Measurements from ENCODE around the gene RXRA.

Gene RXRA

GRCh38 chr9:134345737-134346136, 19.5 kb downstream of the RXRA start:
- Histone ChIP-seq H3K9ac (ENCODE audit: low read length) (no peak overlapping the region), H3K4me1 (ENCODE audit: control insufficient read depth, insufficient read depth, low read length) (peaks cover 36% of the 10 kb centered on the region), H3K36me3 (ENCODE audit: control insufficient read depth, insufficient read depth, low read length, severe bottlenecking) (peaks cover 5% of the 10 kb centered on the region), H3K9me3 (ENCODE audit: control insufficient read depth, low read length) (no peaks in the 10 kb centered on the region), H3K27me3 (replicated peaks; ENCODE audit: control insufficient read depth, insufficient read depth, low read length) (no peaks in the 10 kb centered on the region), H3K4me3 (ENCODE audit: low read length) (no peak overlapping the region)
- no peak for DNase-seq (ENCODE audit: low read depth)

- no peak for DNase-seq (ENCODE audit: low read depth)
These were observed 19.9 kb downstream of the RXRA start for GRCh38 chr9:134346151-134346550.

GRCh38 chr9:134346840-134347583, 20.8 kb downstream of the RXRA start:
- H3K9me3 ChIP-seq (ENCODE audit: control insufficient read depth, low read length): no peaks in the 10 kb centered on the region
- H3K4me3 ChIP-seq (ENCODE audit: low read length): no peak overlapping the region
- H3K27me3 ChIP-seq (replicated peaks; ENCODE audit: control insufficient read depth, insufficient read depth, low read length): no peaks in the 10 kb centered on the region
- peaks cover 47% of the 10 kb centered on the region for H3K4me1 ChIP-seq (ENCODE audit: control insufficient read depth, insufficient read depth, low read length)
- H3K36me3 ChIP-seq (ENCODE audit: control insufficient read depth, insufficient read depth, low read length, severe bottlenecking): peaks cover 5% of the 10 kb centered on the region
- H3K9ac ChIP-seq (ENCODE audit: low read length): no peak overlapping the region
- DNase-seq (ENCODE audit: low read depth): no peak

More at GRCh38 chr9:134346151-134346550, 19.9 kb downstream of the RXRA start:
- Histone ChIP-seq H3K9ac (ENCODE audit: low read length) (no peak overlapping the region), H3K36me3 (ENCODE audit: control insufficient read depth, insufficient read depth, low read length, severe bottlenecking) (peaks cover 5% of the 10 kb centered on the region), H3K4me1 (ENCODE audit: control insufficient read depth, insufficient read depth, low read length) (peaks cover 39% of the 10 kb centered on the region), H3K27me3 (replicated peaks; ENCODE audit: control insufficient read depth, insufficient read depth, low read length) (no peaks in the 10 kb centered on the region), H3K9me3 (ENCODE audit: control insufficient read depth, low read length) (no peaks in the 10 kb centered on the region), H3K4me3 (ENCODE audit: low read length) (no peak overlapping the region)

- H3K4me1 ChIP-seq (ENCODE audit: control insufficient read depth, insufficient read depth, low read length): peaks cover 49% of the 10 kb centered on the region
- H3K9me3 ChIP-seq (ENCODE audit: control insufficient read depth, low read length): no peaks in the 10 kb centered on the region
- H3K9ac ChIP-seq (ENCODE audit: low read length): no peak overlapping the region
- no peak for DNase-seq (ENCODE audit: low read depth)
- H3K27me3 ChIP-seq (replicated peaks; ENCODE audit: control insufficient read depth, insufficient read depth, low read length): no peaks in the 10 kb centered on the region
- no peak overlapping the region for H3K4me3 ChIP-seq (ENCODE audit: low read length)
- H3K36me3 ChIP-seq (ENCODE audit: control insufficient read depth, insufficient read depth, low read length, severe bottlenecking): peaks cover 5% of the 10 kb centered on the region
These were observed 21.7 kb downstream of the RXRA start for GRCh38 chr9:134347996-134348395.

GRCh38 chr9:134348404-134349155, 22.3 kb downstream of the RXRA start:
- no peaks in the 10 kb centered on the region for H3K9me3 ChIP-seq (ENCODE audit: control insufficient read depth, low read length)
- no peak overlapping the region for H3K9ac ChIP-seq (ENCODE audit: low read length)
- peaks cover 45% of the 10 kb centered on the region for H3K4me1 ChIP-seq (ENCODE audit: control insufficient read depth, insufficient read depth, low read length)
- no peaks in the 10 kb centered on the region for H3K27me3 ChIP-seq (replicated peaks; ENCODE audit: control insufficient read depth, insufficient read depth, low read length)
- H3K36me3 ChIP-seq (ENCODE audit: control insufficient read depth, insufficient read depth, low read length, severe bottlenecking): peaks cover 5% of the 10 kb centered on the region
- no peak overlapping the region for H3K4me3 ChIP-seq (ENCODE audit: low read length)
- no peak for DNase-seq (ENCODE audit: low read depth)

- no peaks in the 10 kb centered on the region for H3K27me3 ChIP-seq (replicated peaks; ENCODE audit: control insufficient read depth, insufficient read depth, low read length)
- peaks cover 5% of the 10 kb centered on the region for H3K36me3 ChIP-seq (ENCODE audit: control insufficient read depth, insufficient read depth, low read length, severe bottlenecking)
- H3K9me3 ChIP-seq (ENCODE audit: control insufficient read depth, low read length): no peaks in the 10 kb centered on the region
- no peak overlapping the region for H3K4me3 ChIP-seq (ENCODE audit: low read length)
- peaks cover 32% of the 10 kb centered on the region for H3K4me1 ChIP-seq (ENCODE audit: control insufficient read depth, insufficient read depth, low read length)
- H3K9ac ChIP-seq (ENCODE audit: low read length): no peak overlapping the region
- no peak for DNase-seq (ENCODE audit: low read depth)
These were observed 23.7 kb downstream of the RXRA start for GRCh38 chr9:134349936-134350335.

GRCh38 chr9:134350416-134350994, 24.2 kb downstream of the RXRA start:
- H3K4me1 ChIP-seq (ENCODE audit: control insufficient read depth, insufficient read depth, low read length): peaks cover 26% of the 10 kb centered on the region
- H3K9ac ChIP-seq (ENCODE audit: low read length): no peak overlapping the region
- H3K27me3 ChIP-seq (replicated peaks; ENCODE audit: control insufficient read depth, insufficient read depth, low read length): no peaks in the 10 kb centered on the region
- no peak for DNase-seq (ENCODE audit: low read depth)
- H3K36me3 ChIP-seq (ENCODE audit: control insufficient read depth, insufficient read depth, low read length, severe bottlenecking): peaks cover 5% of the 10 kb centered on the region
- no peaks in the 10 kb centered on the region for H3K9me3 ChIP-seq (ENCODE audit: control insufficient read depth, low read length)
- no peak overlapping the region for H3K4me3 ChIP-seq (ENCODE audit: low read length)

- no peak for DNase-seq (ENCODE audit: low read depth)
- H3K4me1 ChIP-seq (ENCODE audit: control insufficient read depth, insufficient read depth, low read length): peaks cover 24% of the 10 kb centered on the region
These were observed 25.4 kb downstream of the RXRA start for GRCh38 chr9:134351606-134352176.

GRCh38 chr9:134352247-134352933, 26.1 kb downstream of the RXRA start:
- no peak overlapping the region for H3K4me3 ChIP-seq (ENCODE audit: low read length)
- H3K4me1 ChIP-seq (ENCODE audit: control insufficient read depth, insufficient read depth, low read length): peaks cover 29% of the 10 kb centered on the region
- no peak overlapping the region for H3K9ac ChIP-seq (ENCODE audit: low read length)
- H3K9me3 ChIP-seq (ENCODE audit: control insufficient read depth, low read length): no peaks in the 10 kb centered on the region
- H3K27me3 ChIP-seq (replicated peaks; ENCODE audit: control insufficient read depth, insufficient read depth, low read length): no peaks in the 10 kb centered on the region
- no peak for DNase-seq (ENCODE audit: low read depth)
- peaks cover 5% of the 10 kb centered on the region for H3K36me3 ChIP-seq (ENCODE audit: control insufficient read depth, insufficient read depth, low read length, severe bottlenecking)

More at GRCh38 chr9:134351606-134352176, 25.4 kb downstream of the RXRA start:
- Histone ChIP-seq H3K36me3 (ENCODE audit: control insufficient read depth, insufficient read depth, low read length, severe bottlenecking) (peaks cover 5% of the 10 kb centered on the region), H3K9me3 (ENCODE audit: control insufficient read depth, low read length) (no peaks in the 10 kb centered on the region), H3K9ac (ENCODE audit: low read length) (no peak overlapping the region), H3K4me3 (ENCODE audit: low read length) (no peak overlapping the region), H3K27me3 (replicated peaks; ENCODE audit: control insufficient read depth, insufficient read depth, low read length) (no peaks in the 10 kb centered on the region)

GRCh38 chr9:134353539-134353938, 27.3 kb downstream of the RXRA start:
- DNase-seq (ENCODE audit: low read depth): no peak
- H3K36me3 ChIP-seq (ENCODE audit: control insufficient read depth, insufficient read depth, low read length, severe bottlenecking): peaks cover 5% of the 10 kb centered on the region
- H3K4me1 ChIP-seq (ENCODE audit: control insufficient read depth, insufficient read depth, low read length): peaks cover 33% of the 10 kb centered on the region
- H3K4me3 ChIP-seq (ENCODE audit: low read length): no peak overlapping the region
- H3K27me3 ChIP-seq (replicated peaks; ENCODE audit: control insufficient read depth, insufficient read depth, low read length): no peaks in the 10 kb centered on the region
- no peaks in the 10 kb centered on the region for H3K9me3 ChIP-seq (ENCODE audit: control insufficient read depth, low read length)
- H3K9ac ChIP-seq (ENCODE audit: low read length): no peak overlapping the region
